HG02852 (cell line): ENCODE results near the gene DENND1A.
A peak's percentile ranks its signal among the peaks of the same experiment; 100 is the strongest.

Experiments
- ATAC-seq: cut with Tn5 transposase; IDR thresholded peaks from one replicate; pipeline ENCODE4 v1.9.1; 2021; ENCODE audit warnings: mild to moderate bottlenecking, moderate library complexity; ENCODE audit not compliant: unreplicated experiment

The DENND1A gene

GRCh38 chr9:123776708-123777537 lies 153.0 kb downstream of the DENND1A start:
- ATAC-seq: no peak

- ATAC-seq: no peak
These were observed 154.3 kb downstream of the DENND1A start for GRCh38 chr9:123775289-123776284.

GRCh38 chr9:123773783-123774182 lies 156.1 kb downstream of the DENND1A start:
- no peak for ATAC-seq

- no peak for ATAC-seq
These were observed 157.0 kb downstream of the DENND1A start for GRCh38 chr9:123772967-123773366.

- no peak for ATAC-seq
These were observed 157.6 kb downstream of the DENND1A start for GRCh38 chr9:123772374-123772773.

- ATAC-seq: no peak
These were observed 158.2 kb downstream of the DENND1A start for GRCh38 chr9:123771690-123772089.

- no peak for ATAC-seq
These were observed 160.2 kb downstream of the DENND1A start for GRCh38 chr9:123769719-123770118.

GRCh38 chr9:123763910-123764588 lies 165.9 kb downstream of the DENND1A start:
- ATAC-seq: no peak

- no peak for ATAC-seq
These were observed 167.9 kb downstream of the DENND1A start for GRCh38 chr9:123761905-123762605.

- no peak for ATAC-seq
These were observed 172.0 kb downstream of the DENND1A start for GRCh38 chr9:123757960-123758359.

GRCh38 chr9:123757547-123757946 lies 172.4 kb downstream of the DENND1A start:
- ATAC-seq: no peak

- ATAC-seq: peak; percentile 73
These were observed 173.3 kb downstream of the DENND1A start for GRCh38 chr9:123756484-123757106.

- ATAC-seq: no peak
These were observed 176.2 kb downstream of the DENND1A start for GRCh38 chr9:123753669-123754258.

- no peak for ATAC-seq
These were observed 176.9 kb downstream of the DENND1A start for GRCh38 chr9:123753016-123753415.

- peak; percentile 72 for ATAC-seq
These were observed 180.2 kb downstream of the DENND1A start for GRCh38 chr9:123749580-123750202.

- ATAC-seq: no peak
These were observed 183.2 kb downstream of the DENND1A start for GRCh38 chr9:123746765-123747164.

GRCh38 chr9:123745933-123746332 lies 184.0 kb downstream of the DENND1A start:
- no peak for ATAC-seq

GRCh38 chr9:123745451-123745850 lies 184.5 kb downstream of the DENND1A start:
- no peak for ATAC-seq

GRCh38 chr9:123743737-123744136 lies 186.2 kb downstream of the DENND1A start:
- no peak for ATAC-seq
